Activated naive CD4-positive, alpha-beta T cell treated with anti-CD3 and anti-CD28 coated beads, Interleukin-2, amount 50 U/mL, for 72 hours (primary cell): Measurements from ENCODE around the gene CFL1. TPM values are rescaled to one million over a fixed set of nuclear protein-coding genes. Genes with fewer than 3 reads are reported as not detected.
"Not testable (repeated sequence)": the region's sequence is repeated elsewhere in the genome, so short reads cannot be mapped to it uniquely, and the experiment has no call there.

ENCODE experiments used
- ATAC-seq, 2 donors: fragments of 150-1000 bp; cut with Tn5 transposase; 2 replicates each; pipeline ENCODE4 v1.10.0; 2021; ENCODE audit warnings: mild to moderate bottlenecking in 2 of 2, moderate library complexity in 2 of 2
- DNase-seq, 2 donors: peaks; one replicate each; pipeline ENCODE4 v3.0.0; 2021 to 2022; ENCODE audit warnings: low spot score in 2 of 2
- H3K27ac Mint-ChIP-seq, 2 donors: one replicate each; pipeline ENCODE4 v1.8.0; 2022; ENCODE audit warnings: mild to moderate bottlenecking in 2 of 2, mixed read lengths in 2 of 2
- H3K36me3 Mint-ChIP-seq, 2 donors: one replicate each; pipeline ENCODE4 v1.8.0; 2022; ENCODE audit warnings: mixed read lengths in 2 of 2
- H3K9me3 Mint-ChIP-seq, 2 donors: one replicate each; pipeline ENCODE4 v1.8.0; 2022; ENCODE audit warnings: mixed read lengths in 2 of 2
- total RNA-seq, 2 donors: library from RNA; stranded (reverse); gene quantifications; one replicate each; pipeline ENCODE4 v1.2.3, GENCODE V29; 2022

The CFL1 gene
- 1,000 to 10,000 TPM in 1 of 2 donors, 100 to 1,000 TPM in 1; 855 to 1,265 TPM for total RNA-seq

DNA sequence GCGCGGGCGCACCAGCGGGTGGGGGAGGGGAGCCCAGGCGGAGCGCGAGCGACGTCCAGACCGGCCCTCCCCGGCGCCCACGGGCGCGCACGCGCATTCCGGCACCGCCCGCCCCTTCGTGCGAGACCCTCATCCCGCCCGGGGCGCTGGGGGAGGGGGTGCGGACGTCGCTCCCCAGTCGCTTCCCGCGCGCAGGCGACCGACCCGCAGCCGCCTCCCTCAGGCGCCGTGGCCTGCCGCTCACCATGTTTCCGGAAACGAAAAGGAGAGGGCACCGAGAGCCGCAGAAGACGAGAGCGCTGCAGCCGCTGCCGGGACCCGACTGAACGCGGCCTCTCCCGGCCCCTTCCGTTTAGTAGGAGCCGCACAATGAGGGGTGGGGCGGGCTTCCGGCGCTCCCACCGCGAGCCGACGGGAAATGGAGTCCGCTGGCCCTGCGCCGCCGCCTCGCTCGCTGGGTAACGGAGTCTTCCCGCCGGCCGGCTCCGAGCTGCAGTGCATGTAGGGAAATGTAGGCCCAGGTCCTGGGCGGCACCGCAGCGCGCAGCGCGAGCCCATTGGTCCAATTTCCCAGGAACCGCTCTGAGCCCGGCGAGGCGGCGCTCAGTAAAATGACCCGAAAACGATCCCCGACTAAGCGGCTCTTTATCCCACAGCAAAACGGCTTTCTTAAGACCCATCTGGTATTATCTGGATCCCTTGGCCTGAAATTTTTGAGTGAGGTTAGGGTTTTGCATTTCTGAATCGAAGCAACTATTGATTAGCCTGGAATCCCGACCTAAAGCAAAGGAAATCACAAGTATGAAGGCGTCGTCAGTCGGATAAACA is at the start of gene CFL1:
TSS of gene CFL1 (minus strand) at position 328 of the 828 bp plus-strand sequence. CDS start at position 247, 81 bp downstream.
- DNase-seq (peak; percentile 96 to 97), ATAC-seq (peak; percentile 61 to 71)
- Mint-ChIP-seq H3K9me3 (no peaks in the 10 kb centered on the region), H3K36me3 (peaks cover 61 to 68% of the 10 kb centered on the region in 2 donors), H3K27ac (peak within 1 kb of the TSS; percentile 92 to 97)

GRCh38 chr11:65906602-65907001 is 48.6 kb upstream of the CFL1 start:
- ATAC-seq (no peak), DNase-seq (no peak)
- Mint-ChIP-seq H3K36me3 (no peaks in the 10 kb centered on the region), H3K9me3 (no peaks in the 10 kb centered on the region), H3K27ac (no peak overlapping the region)

DNA sequence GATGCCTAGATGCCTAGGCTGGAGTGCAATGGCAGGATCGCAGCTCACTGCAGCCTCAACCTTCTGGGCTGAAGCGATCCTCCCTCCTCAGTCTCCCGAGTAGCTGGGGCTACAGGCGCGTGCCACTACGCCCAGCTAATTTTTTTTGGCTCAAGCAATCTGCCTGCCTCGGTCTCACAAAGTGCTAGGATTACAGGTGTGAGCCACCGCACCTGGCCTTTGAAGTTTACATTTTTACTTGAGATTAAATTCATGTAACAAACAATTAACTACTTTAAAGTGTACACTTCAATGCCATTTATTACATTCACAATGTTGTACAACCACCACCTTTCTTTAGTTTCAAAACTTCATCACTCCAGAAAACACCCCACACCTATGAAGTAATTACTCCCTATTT is 45.7 kb upstream of the CFL1 start:
- Mint-ChIP-seq H3K36me3 (peaks cover 0 to 5% of the 10 kb centered on the region in 2 donors), H3K27ac (no peak overlapping the region), H3K9me3 (no peaks in the 10 kb centered on the region)
- DNase-seq (no peak), ATAC-seq (no peak)

- Mint-ChIP-seq H3K27ac (no peak overlapping the region), H3K36me3 (peaks cover 0 to 9% of the 10 kb centered on the region in 2 donors), H3K9me3 (no peaks in the 10 kb centered on the region)
- no peak for DNase-seq
- no peak for ATAC-seq
These were observed 45.1 kb upstream of the CFL1 start for GRCh38 chr11:65903068-65903481.

- peak overlapping the region in 1 of 2 donors; percentile 97 for H3K27ac Mint-ChIP-seq
These were observed 42.9 kb upstream of the CFL1 start for GRCh38 chr11:65900899-65901180.

DNA sequence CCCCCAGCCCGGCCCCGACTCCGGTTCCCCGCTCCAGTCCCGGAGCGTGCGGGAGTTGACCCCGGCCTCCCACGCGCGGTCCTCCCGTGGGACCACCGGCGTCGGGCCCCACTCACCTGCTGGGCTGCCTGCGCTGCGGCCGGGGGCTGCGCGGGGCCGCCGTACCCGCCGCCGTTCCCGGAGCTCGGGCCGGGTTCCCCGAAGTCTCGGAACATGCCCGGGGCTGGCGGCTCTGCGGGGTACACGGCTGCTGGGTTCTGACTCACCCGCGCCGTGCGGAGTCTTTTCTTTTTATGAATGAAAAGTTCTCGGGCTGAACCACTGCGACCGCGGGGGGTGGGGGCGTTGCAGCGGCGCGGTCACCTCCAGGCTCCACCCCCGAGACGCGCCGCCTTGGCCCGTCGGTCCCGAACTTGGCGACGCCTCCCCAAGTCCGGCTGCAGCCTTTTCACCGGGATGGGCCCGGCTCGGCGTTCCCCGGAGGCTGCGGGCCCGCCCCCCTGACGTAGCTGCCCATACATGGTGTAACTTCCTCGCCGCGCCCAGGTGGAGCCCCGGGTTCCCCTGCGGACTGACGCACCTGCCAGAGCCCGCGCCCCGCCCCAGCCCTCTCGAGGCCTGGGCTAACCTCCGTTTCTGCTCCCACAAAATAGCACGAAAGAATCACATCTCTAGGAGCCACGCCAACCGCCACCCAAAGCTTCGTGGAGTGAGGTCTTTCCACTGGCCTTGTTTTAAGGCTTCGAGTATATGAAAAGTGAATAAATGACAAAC is 42.3 kb upstream of the CFL1 start, which contains the start of gene FOSL1:
TSS of gene FOSL1 (minus strand) at position 264 of the 774 bp plus-strand sequence. CDS start at position 215, 49 bp downstream.
- H3K9me3 Mint-ChIP-seq = no peaks in the 10 kb centered on the region
- H3K27ac Mint-ChIP-seq = peak within 1 kb of the TSS; percentile 81 to 97
- peaks cover 6 to 9% of the 10 kb centered on the region in 2 donors for H3K36me3 Mint-ChIP-seq

More at GRCh38 chr11:65900899-65901180, 42.9 kb upstream of the CFL1 start:
- Mint-ChIP-seq H3K9me3 (no peaks in the 10 kb centered on the region), H3K36me3 (peaks cover under 1 to 9% of the 10 kb centered on the region in 2 donors)
- no peak for ATAC-seq
- DNase-seq = no peak

DNA sequence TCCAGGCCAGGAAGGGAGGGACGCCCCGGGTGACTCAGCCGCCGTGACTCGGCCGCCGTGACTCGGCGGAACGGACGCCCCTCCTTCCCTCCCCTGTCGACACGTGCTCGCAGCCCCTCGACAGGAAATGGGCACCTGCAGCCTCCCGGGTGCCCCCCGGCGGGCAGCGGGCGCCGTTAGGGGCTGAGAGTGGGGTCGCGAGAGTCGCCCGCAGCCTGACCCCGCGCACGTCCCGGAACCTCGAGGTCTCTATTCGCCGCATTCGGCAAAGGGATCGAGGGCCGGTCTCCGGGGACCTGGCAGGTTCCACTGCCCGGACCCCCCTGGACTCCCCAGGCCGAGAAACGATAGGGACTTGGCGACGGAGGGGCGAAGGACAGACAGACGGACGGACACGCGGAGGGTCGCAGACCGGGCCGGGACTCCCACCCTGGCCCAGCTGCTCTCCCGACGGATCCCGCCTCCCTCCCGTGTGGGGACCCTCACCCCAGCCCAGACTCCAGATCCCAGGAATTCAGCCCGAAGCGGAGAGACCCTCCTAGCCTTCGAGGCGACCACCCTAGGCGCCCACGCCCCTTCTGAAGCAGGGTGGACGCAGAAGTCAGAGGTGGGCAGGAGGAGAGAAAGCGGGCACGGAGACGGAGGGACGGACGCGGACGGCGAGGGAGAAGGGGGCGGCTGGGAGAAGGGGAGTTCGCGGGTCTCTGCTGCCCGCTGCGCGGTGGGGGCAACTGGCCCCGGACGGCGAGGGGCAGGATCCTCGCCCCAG is 41.6 kb upstream of the CFL1 start:
- Mint-ChIP-seq H3K9me3 (no peaks in the 10 kb centered on the region), H3K27ac (peak overlapping the region; percentile 81 to 97), H3K36me3 (peaks cover 9% of the 10 kb centered on the region in 2 donors)
- peak; percentile 35 to 52 for ATAC-seq
- DNase-seq = peak; percentile 71 to 89

More for the DNA sequence above, 42.3 kb upstream of the CFL1 start, which contains the start of gene FOSL1:
- ATAC-seq (peak; percentile 84 to 87), DNase-seq (peak; percentile 94 to 98)

DNA sequence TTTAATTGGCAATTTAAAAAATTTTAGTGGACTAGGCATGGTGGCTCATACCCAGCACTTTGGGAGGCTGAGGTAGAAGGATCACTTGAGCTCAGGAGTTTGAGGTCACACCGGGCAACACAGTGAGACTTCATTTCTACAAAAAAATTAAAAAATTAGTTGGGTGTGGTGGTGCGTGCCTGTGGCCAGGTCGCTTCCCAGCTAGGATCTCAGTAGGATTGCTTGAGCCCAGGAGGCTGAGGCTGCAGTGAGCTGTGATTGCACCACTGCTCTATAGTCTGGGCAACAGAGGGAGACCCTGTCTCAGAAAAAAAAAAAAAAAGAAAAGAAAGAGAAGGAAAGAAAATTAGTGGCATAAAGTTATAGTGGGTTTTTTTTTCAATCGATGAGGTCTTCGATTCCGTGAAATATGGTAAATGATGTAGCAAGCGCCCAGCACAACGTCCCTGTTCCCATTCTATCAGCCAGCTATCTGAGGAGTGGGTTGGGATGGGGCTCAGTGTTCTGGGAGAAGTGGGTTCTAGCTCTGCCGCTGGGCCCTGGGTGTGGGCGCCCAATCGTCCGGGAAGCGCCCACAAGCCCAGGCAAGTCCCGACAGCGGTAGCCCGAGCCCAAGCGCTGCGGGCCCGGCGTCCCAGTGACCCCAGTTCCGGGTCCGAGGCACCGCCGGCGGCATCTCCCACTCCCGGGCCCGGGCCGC is 40.8 kb upstream of the CFL1 start:
- Mint-ChIP-seq H3K27ac (peak overlapping the region; percentile 97 to 98), H3K36me3 (peaks cover 9 to 13% of the 10 kb centered on the region in 2 donors), H3K9me3 (no peaks in the 10 kb centered on the region)
- ATAC-seq (no peak), DNase-seq (no peak)

GRCh38 chr11:65897020-65897471 is 39.1 kb upstream of the CFL1 start:
- ATAC-seq = peak in 1 of 2 donors; percentile 2
- H3K36me3 Mint-ChIP-seq = peaks cover 16 to 22% of the 10 kb centered on the region in 2 donors
- DNase-seq = no peak
- peak overlapping the region; percentile 84 to 97 for H3K27ac Mint-ChIP-seq
- no peaks in the 10 kb centered on the region for H3K9me3 Mint-ChIP-seq

DNA sequence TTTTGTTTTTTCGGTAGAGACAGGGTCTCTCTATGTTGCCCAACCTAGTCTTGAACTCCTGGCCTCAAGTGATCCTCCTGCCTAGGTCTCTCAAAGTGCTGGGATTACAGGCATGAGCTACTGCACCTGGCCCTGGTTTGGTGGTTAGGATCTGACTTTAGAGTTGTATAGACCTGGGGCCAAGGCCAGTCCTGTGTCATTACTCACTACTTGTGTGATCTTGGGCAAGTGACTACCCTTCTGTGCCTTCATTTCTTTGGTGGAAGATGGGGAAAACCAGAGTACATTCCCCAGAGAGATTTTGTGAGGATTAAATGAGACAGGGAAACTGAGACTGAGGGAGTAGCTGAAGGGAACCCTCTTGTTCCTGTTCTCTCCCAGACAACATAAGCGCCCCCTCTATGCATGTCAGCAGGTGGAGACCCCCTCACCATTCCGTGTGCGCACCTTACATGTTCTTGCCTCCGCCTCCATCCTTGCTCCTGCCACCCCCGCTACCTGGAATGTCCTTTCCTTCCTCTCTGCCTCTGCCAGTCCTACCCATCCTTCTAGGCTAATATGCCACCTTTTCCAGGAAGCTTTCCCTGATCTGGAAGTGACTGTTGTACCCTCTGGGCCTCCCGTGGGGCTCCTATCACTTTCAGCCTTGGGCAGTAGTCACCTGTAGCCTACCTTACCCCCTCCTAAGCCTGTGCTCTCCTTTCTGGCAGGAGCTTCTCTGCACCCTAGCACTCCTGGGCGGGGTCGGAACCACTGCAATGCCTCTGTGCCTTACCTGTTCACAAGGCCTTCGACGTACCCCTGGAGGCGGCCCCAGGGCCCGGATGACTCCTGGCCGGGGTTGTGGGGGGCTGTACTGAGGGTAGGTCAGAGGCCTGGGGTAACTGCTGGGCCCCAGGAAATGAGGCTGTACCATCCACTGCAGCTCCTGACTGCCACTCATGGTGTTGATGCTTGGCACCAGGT is 38.3 kb upstream of the CFL1 start:
- DNase-seq (no peak), ATAC-seq (peak in 1 of 2 donors; percentile 17)
- Mint-ChIP-seq H3K9me3 (no peaks in the 10 kb centered on the region), H3K36me3 (peaks cover 18 to 22% of the 10 kb centered on the region in 2 donors), H3K27ac (peak overlapping the region; percentile 84 to 97)

GRCh38 chr11:65895482-65895981 is 37.6 kb upstream of the CFL1 start:
- Mint-ChIP-seq H3K27ac (peak overlapping the region; percentile 95 to 97), H3K36me3 (peaks cover 18 to 22% of the 10 kb centered on the region in 2 donors), H3K9me3 (no peaks in the 10 kb centered on the region)
- ATAC-seq (no peak), DNase-seq (no peak)

GRCh38 chr11:65894034-65894591 is 36.1 kb upstream of the CFL1 start:
- Mint-ChIP-seq H3K27ac (peak overlapping the region; percentile 94 to 97), H3K36me3 (peaks cover 17 to 22% of the 10 kb centered on the region in 2 donors)
- ATAC-seq = no peak

DNA sequence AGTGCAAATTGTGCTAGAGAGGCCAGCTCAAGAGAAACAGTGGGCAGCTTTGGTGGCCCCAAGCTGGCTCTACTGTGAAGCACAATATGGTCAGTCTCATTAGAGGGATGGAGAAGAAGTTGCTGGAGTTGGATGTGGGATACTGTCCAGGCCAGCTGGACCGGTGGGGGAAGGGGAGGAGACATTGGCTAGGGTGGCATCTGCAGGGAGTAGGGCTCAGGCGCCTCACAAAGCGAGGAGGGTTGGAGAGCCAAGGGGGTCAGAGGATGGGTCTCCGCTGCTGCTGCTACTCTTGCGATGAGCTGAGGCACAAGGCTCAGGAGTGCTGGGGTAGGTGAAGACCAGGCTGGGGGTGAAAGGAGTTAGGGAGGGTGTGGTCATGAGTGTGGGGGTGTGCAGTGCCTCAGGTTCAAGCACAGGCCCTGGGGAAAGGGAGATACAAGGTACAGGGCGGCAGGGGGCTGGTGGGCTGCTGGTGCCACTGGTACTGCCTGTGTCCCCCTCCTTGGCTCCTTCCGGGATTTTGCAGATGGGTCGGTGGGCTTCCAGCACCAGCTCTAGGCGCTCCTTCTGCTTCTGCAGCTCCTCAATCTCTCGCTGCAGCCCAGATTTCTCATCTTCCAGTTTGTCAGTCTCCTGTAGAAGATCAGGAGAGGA is 34.8 kb upstream of the CFL1 start:
- H3K36me3 Mint-ChIP-seq = peaks cover 9 to 29% of the 10 kb centered on the region in 2 donors
- DNase-seq = no peak
- no peak for ATAC-seq
- H3K27ac Mint-ChIP-seq = peak overlapping the region; percentile 93 to 97
- H3K9me3 Mint-ChIP-seq = no peaks in the 10 kb centered on the region

More at GRCh38 chr11:65894034-65894591, 36.1 kb upstream of the CFL1 start:
- H3K9me3 Mint-ChIP-seq = no peaks in the 10 kb centered on the region
- DNase-seq = no peak

DNA sequence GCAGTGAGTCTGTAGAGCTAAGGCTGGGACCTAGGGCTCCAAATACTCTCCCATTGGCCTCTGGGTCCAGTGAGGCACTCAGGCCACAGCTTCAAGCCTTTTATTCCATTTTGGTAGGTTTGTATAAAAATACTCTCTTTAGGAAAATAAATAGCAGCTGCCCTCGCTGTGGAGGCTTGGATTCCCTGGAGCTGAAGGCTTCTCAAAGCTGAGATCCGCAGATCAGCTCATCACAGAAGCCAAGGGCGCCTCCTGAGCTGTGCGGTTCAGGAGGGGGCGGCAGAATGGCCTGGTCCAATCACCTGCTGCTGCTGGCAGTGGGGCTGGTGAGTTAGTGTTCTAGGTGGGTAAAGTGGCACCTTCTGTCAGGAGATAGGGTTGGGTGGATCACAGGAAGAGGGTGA is 34.2 kb upstream of the CFL1 start:
- Mint-ChIP-seq H3K36me3 (peaks cover 9 to 29% of the 10 kb centered on the region in 2 donors), H3K27ac (peak overlapping the region; percentile 93 to 97)
- not testable (repeated sequence) for H3K9me3 Mint-ChIP-seq, ATAC-seq, DNase-seq
